GM19397 (cell line): ENCODE results near the gene PAPSS2.
"Not testable (repeated sequence)": the region's sequence is repeated elsewhere in the genome, so short reads cannot be mapped to it uniquely, and the experiment has no call there.

Experiments used
- ATAC-seq: cut with Tn5 transposase; IDR thresholded peaks from one replicate; pipeline ENCODE4 v1.9.1; 2021; ENCODE audit warnings: mild to moderate bottlenecking, moderate library complexity; ENCODE audit not compliant: unreplicated experiment

The PAPSS2 gene

DNA sequence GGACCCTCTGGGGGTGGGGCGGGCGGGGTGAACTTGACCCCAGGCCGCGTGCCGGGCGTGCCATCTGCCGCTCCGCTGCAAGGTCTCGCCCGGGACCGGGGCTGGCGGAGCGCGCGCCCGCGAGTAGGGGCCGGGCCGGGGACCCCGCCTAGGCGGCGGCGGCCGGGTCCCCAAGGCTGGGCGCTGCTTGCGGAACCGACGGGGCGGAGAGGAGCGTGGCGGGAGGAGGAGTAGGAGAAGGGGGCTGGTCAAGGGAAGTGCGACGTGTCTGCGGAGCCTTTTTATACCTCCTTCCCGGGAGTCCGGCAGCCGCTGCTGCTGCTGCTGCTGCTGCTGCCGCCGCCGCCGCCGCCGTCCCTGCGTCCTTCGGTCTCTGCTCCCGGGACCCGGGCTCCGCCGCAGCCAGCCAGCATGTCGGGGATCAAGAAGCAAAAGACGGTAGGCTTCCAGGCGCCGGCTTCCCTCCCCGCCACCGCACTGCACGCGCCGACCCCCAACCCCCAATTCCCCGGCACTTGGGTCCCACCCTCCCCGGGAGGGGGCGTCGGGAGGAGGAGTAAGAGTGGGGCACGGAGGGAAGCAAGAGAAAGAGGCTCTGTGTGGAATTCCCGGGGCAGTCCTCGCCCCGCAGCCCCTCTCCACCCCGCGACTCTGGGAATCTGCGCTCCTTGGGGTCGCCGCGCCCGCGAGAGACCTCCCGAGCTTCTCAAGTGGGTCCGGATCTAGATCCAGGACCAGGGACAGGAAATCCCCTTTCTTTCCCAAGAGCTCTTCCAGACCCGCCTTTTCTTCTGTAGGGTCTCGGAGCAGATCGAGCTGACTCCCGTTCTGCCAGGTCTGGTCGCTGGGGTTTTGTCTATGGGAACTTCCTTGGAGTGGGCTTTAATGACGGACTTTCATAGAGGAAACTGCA is at the start of gene PAPSS2:
Gene PAPSS2, plus strand, starts transcription at position 308 of the 913 bp plus-strand sequence. Its CDS starts 104 bp downstream, at position 412.
- no peak for ATAC-seq

DNA sequence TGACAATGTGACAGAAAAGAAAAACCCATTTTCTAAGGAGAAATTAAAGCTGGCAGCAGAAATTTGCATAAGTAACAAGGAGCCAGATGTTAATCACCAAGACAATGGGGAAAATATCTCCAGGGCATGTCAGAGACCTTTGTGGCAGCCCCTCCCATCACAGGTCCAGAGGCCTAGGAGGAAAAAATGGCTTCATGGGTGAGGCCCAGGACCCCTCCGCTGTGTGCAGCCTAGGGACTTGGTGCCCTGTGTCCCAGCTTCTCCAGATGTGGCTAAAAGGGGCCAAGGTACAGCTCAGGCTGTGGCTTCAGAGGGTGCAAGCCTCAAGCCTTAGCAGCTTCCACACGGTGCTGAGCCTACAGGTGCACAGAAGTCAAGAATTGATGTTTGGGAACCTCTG is 48.3 kb upstream of the PAPSS2 start:
- ATAC-seq: not testable (repeated sequence)

DNA sequence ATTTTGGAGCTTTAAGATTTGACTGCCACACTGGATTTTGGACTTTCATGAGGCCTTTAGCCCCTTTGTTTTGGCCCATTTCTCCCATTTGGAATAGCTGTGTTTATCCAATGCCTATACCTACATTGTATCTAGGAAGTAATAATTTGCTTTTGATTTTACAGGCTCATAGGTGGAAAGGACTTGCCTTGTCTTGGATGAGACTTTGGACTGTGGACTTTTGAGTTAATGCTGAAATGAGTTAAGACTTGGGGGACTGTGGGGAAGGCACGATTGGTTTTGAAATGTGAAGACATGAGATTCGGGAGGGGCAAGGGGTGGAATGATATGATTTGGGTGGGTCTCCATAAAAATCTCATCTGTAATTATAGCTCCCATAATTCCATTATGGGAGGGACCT is 47.6 kb upstream of the PAPSS2 start:
- no peak for ATAC-seq

DNA sequence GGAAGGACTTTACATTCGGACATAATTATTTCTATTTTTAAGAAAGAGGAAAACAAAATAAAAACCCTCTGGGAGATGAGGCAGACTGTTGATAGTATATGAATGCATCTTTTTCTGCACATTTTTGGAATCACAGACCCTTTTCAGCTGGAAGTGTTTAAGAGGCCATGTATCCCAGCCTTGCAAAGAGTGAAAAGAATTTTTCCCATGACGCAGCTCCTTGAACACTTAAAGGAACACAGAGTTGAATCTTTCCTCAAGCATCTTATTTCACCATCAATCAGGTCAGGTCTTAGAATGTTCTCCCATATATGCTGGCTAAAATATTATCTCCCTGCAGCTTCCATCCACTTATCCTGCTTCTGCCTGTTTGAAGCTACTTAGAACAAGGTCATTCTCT is 45.9 kb upstream of the PAPSS2 start:
- no peak for ATAC-seq

DNA sequence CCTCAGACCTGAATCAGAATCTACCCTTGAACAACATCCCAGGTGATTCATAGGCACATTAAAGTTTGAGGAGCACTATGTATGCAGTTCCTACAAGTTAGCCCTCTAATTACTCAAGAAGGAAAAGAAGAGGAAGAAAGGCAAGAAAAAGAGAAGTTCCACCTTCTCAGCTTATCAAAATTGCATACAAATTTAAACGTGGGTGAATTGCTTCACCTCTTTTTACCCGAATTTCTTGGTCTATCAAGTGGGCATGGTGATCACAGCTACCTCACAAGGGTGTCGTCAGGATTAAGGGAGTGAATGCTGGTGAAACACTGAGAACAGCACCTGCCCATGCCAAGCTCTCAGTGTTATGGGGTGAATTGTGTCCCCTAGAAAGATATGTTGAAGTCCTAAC is 43.8 kb upstream of the PAPSS2 start:
- no peak for ATAC-seq

DNA sequence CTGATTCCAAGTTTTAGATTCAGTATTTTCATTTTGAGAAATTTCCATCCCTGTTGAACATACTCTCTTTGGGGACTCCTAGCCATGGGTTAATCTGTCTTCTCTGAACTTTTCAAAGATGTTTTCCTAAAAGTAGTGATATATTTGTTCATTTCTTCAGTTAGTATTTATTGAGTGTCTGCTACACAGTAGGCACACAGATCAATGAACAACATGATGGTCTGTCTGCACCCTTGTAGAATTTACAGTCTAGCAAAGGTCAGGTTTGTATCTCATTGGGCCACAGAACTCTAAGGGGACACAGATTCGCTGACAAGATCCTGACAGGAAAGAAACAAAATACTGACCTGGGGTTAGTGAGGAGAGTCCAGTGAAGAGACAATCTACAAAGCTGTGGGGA is 42.2 kb upstream of the PAPSS2 start:
- no peak for ATAC-seq

DNA sequence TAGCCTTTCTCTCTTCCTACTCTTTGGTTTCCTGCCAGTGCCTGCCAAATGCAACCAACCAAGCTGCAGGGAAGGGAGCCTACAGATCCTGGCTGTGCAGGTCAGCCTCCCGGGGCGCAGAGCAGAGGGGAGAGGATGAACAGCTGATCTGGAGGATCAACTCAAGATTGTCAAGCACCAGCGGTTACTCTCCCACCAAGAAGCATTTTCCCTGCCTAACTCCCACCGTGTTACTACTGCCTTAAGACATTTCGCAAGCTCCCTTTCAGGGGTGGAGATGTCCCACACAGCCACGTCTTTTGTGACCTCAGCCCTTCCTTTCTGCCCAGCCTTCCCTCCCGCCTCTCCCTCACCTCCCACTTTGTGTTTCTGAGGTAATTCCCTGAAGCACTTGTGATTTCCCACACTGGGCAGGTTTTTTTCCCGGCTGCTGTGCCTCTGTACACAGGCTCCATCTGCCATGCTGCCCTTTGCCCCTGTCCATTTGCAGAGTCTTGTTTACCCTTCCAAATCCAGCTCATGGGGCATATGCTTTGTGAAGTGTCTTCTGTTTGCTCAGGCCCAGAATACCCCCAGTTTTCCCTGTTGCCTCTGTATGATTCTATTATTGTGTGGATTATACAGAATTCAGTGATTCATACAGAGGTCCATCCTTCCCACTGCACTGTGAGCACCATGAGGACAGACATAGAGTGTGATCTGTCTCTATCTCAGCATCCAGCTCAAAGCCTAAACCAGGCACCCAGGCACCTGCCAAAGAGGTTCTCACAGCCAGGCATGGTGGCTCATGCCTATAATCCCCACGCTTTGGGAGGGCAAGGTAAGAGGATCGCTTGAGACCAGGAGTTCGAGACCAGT is 40.9 kb upstream of the PAPSS2 start:
- ATAC-seq: no peak

DNA sequence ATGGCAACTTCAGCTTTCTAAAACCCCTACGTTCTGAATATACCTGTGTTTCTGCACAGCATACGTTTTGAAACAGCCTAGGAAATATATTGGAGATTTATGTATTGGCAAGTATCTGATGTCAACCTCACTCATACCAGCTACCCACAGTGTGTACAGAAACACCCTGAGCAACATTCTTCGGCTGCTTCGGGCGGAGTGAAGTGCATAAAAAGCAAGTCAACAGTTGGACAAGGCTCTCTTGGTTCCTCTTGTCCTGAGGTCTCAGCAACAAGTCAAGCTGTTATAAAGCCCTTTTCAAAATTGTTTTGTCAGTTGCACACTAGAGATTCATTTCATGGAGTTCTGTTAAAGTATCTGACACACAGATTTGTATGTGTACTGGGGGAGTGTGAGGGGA is 40.0 kb upstream of the PAPSS2 start:
- ATAC-seq: no peak

DNA sequence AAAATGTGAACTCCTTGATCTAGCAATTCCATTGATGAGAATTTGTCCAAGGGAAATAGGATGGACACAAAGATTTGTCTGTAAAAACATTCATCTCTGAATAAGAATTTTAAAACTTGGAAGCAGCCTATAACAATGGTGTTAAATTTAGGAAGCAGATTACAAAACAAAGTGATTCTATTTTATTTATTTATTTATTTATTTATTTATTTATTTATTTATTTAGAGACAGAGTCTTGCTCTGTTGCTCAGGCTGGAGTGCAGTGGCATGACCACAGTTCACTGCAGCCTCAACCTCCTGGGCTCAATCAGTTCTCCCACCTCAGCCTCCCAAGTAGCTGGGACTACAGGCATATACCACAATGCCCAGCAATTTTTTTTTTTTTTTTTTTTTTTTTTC is 38.2 kb upstream of the PAPSS2 start:
- not testable (repeated sequence) for ATAC-seq

DNA sequence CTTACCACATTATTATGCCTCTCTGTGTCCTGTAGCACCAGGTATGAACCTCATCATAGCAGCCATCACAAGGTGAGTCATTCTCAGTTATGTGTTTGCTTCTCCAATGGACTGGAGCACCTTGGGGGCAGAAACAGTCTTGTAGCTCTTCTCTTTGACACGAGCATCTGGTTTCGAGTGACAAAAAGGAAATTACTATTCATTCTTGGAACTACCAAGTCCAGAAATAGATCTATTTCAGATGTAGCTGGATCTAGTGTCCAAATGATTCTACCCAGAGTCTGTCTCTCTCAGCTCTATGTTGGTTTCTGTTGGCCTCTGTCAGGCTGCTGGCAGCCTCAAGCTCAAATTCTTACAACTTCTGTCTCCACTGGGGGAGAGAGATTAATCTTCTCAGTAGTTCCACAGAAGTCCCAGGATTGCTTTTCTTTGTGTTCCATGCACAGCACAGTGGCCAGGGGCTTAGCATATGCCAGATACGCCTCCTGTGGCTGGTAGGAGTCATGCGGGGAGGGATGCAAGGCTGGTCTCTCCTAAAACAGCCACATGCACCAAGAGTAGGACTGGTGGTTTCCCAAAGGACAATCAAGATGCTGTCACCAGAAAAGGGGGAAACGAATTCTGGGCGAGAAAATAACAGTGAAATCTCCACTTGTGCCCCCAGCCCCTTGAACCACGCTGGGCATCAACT is 37.2 kb upstream of the PAPSS2 start:
- ATAC-seq: no peak

DNA sequence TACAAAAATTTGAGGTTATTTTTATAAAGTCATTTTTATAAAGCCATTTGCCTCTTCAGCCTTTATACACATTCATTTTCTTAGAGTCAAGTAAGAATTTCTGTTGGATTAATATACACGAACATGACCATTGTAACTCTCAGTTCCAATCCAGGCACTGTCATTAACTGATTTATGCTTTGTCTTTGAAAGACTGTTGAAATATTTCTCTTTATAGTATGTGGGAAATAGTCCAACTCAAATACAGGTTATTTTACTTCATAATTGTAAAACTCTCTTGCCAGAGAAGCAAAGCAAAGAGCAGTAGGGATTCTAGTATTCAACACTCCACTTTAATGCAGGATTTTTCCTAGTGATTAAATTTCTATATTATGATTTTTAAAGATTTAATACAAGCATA is 36.5 kb upstream of the PAPSS2 start:
- no peak for ATAC-seq

DNA sequence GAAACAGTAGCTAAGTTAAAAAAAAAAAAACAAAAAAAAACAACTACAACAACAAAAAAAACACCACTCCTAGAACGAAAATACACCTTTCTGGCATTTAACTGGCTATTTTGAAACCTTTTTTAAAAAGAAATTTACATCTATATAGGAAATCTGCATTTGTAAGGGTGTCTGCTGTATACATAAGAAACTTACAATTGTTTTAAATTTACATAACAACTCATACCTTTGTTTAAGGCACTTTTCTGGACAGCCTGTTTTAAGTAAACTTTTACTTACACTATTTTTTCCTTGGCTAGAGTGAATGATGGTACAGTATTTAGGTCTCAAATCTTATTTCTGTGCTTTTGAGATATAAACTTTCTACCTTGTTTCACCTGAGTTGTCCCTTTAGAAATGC is 34.0 kb upstream of the PAPSS2 start:
- no peak for ATAC-seq

DNA sequence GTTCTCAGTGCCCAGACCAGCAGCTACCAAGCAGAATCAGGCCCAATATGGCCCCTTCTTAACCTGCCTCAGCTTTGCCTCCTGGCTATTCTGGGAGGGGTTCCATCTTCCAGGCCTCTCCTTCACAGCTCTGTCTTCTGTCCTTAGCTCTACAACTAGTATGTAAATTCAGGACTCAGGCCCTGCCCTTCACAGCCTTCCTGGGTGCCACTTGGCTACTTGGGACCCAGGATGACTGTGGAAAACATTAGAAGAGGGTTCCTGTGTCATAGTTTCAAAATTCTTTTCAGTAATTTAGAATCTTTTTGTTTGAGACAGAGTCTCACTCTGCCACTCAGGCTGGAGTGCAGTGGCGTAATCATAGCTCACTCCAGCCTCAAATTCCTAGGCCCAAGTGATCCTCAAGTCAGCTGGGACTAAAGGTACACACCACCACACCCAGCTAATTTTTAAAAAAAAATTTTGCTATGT is 33.2 kb upstream of the PAPSS2 start:
- no peak for ATAC-seq

DNA sequence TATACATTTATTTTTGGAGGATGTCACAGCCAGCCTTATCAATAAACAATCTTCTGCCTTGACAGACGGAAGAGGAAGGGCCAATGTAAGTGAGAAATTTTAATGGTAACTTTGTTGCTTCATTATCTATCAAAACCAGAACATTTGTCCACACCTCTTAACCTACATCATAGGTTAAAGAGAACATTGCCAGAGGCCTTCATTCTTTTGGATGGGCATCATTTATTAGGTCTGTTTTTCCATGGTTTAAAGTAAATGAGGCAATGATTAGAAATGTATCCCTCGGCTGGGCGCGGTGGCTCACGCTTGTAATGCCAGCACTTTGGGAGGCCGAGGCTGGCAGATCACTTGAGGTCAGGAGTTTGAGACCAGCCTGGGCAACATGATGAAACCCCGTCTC is 29.5 kb upstream of the PAPSS2 start:
- no peak for ATAC-seq

DNA sequence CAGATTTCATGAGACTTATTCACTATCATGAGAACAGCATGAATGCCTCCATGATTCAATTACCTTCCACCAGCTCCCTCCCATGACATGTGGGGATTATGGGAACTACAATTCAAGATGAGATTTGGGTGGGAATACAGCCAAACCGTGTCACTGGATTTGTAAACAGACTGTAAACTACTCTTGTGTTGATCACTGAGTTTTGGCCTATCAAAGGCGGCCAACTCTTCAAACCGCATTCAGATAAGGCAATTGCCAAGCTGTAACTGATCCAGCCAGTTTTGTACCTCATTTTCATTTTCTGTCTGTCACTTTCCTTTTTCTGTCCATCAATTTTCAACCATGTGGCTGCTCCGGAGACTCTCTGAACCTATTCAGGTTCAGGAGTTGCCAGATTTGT is 27.2 kb upstream of the PAPSS2 start:
- ATAC-seq: no peak

DNA sequence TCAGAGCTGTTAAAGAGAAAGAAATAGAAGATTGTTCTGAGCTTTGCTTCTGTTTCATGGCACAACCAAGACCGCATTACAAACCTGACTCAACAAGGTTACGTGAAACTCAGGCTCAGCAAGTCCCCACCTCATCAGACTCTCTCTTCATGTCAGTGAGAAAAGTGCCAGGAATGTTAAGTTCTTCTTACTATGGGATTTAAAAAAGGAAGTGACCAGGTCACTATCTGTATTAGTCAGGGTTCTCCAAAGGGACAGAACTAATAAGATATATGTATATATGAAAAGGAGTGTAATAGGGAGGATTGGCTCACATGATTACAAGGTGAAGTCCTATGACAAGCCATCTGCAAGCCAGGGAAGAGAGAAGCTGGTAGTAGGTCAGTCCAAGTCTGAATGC is 25.4 kb upstream of the PAPSS2 start:
- no peak for ATAC-seq

DNA sequence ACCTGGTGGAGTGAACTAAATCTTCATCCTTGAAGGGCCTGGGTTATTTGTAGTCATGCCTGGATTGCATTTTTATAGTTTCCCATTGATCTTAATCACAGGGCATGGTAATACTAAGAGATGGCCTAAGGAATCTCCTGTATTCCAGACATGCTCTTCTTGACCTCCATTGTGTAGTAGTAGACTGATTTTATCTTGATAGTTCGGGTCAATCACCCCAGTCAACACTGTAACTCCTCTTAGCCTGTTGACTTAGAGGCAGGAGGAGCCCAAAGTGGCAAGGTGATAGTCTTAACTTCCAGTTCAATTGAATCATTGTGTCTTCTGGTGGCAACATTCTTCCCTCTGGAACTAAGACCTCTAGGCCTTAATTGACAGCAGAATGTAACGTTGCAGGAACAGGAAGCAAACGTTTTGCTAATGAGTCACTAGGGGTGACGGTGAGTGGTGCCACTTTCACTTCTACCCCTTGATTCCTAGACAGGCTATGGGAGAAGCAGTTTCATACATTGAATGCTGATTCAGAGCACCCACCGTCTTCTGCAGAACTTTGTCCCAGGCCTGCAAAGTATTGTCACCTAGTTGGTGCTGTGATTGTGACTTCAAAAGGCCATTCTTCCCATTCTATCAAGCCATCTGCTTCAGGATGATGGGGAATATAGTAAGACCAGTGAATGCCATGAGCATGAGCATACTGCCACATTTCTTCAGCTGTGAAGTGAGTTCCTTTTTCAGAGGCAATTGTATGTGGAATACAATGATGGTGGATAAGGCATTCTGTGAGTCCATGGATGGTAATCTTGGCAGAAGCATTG is 24.0 kb upstream of the PAPSS2 start:
- peak; percentile 60 for ATAC-seq

DNA sequence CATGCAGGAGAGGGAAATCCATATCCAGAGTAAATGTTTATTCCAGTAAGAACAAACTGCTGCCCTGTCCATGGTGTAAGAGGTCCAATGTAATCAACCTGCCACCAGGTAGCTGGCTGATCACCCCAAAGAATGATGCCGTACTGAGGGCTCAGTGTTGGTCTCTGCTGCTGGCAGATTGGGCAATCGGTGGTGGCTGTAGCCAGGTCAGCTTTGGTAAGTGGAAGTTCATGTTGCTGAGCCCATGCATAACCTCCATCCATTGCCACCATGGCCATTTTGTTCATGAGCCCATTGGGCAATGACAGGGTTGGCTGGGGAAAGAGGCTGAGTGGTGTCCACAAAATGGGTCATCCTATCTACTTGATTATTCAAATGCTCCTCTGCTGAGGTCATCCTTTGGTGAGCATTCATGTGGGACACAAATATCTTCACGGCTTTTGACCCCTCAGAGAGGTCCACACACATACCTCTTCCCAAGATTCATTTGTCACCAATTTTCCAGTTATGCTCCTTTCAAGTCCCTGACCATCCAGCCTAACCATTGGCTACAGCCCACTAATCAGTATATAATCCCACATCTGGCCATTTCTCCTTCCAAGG is 23.3 kb upstream of the PAPSS2 start:
- ATAC-seq: no peak

DNA sequence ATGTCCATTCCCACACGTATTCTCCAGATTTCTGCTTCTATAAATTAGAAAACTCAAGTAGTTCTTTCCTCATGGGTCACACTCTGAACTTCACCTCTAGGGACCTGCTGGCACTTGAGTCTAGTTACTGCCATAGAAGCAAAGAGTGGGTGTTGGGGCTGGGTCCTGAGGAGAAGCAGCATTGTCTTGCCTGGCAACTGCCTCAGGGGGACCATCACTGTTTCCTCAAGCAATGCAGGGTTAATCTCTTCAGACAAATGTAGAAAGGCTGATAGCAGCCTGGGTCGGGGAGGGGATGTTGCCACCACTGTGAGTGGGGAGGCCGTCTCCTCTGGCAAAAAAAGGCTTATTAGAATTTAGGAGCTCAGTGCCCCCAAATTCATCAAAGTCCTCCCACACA is 20.2 kb upstream of the PAPSS2 start:
- no peak for ATAC-seq

DNA sequence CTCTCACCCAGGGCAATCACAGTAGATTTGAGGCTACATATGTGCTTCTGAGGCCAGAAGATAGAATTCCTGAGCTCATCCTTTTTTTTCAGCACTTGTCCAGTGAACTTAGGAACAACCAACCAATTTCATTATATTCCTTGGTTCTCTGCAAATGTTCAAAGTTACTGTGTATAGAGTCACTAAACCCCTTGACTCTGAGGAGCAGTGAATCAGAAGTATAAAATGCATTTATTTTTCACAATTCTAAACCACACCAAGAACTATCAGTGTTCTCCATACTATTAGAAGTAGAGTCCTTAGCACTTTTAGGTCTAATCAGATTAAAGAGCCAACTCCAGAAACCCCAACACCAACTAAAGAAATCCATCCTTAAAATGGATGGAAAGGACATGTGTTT is 19.6 kb upstream of the PAPSS2 start:
- ATAC-seq: no peak
